Nephron progenitor cell (in vitro differentiated cells): Measurements from ENCODE around the gene GNPTG.

Source experiments
- DNase-seq: peaks from one replicate; pipeline ENCODE4 v3.0.0; 2021
- H3K27ac Mint-ChIP-seq: 2 replicates; pipeline ENCODE4 v1.8.0; 2021; ENCODE audit warnings: mild to moderate bottlenecking, moderate library complexity, mixed read lengths
- H3K27me3 Mint-ChIP-seq: 2 replicates; pipeline ENCODE4 v1.8.0; 2021; ENCODE audit warnings: mild to moderate bottlenecking, low read depth, mixed read lengths; ENCODE audit not compliant: poor library complexity
- H3K36me3 Mint-ChIP-seq: 2 replicates; pipeline ENCODE4 v1.8.0; 2021; ENCODE audit warnings: low read depth, mixed read lengths
- H3K4me1 Mint-ChIP-seq: 2 replicates; pipeline ENCODE4 v1.8.0; 2021; ENCODE audit warnings: mixed read lengths
- H3K4me3 Mint-ChIP-seq: 2 replicates; pipeline ENCODE4 v1.8.0; 2021; ENCODE audit warnings: mild to moderate bottlenecking, moderate library complexity, mixed read lengths
- H3K9me3 Mint-ChIP-seq: 2 replicates; pipeline ENCODE4 v1.8.0; 2021; ENCODE audit warnings: mild to moderate bottlenecking, moderate library complexity, mixed read lengths
- CTCF ChIP-seq: fragments of 200-600 bp; sonication (generic); IDR thresholded peaks from 2 replicates; pipeline ENCODE4 v1.5.0; 2021; ENCODE audit warnings: antibody characterized with exemption

GNPTG gene

GRCh38 chr16:1343428-1344242 is 8.1 kb upstream of the GNPTG start:
- H3K27me3 Mint-ChIP-seq: peaks cover 40% of the 10 kb centered on the region
- no peaks in the 10 kb centered on the region for H3K36me3 Mint-ChIP-seq
- H3K9me3 Mint-ChIP-seq: no peaks in the 10 kb centered on the region
- H3K27ac Mint-ChIP-seq: no peak overlapping the region
- DNase-seq: no peak
- peak overlapping the region; percentile 80 for H3K4me3 Mint-ChIP-seq
- no peak for TF ChIP-seq CTCF
- peaks cover 10% of the 10 kb centered on the region for H3K4me1 Mint-ChIP-seq

- no peak overlapping the region for H3K4me3 Mint-ChIP-seq
- no peak for DNase-seq
- peaks cover 10% of the 10 kb centered on the region for H3K4me1 Mint-ChIP-seq
- H3K9me3 Mint-ChIP-seq: no peaks in the 10 kb centered on the region
- TF ChIP-seq CTCF: no peak
- no peaks in the 10 kb centered on the region for H3K36me3 Mint-ChIP-seq
- peaks cover 40% of the 10 kb centered on the region for H3K27me3 Mint-ChIP-seq
- no peak overlapping the region for H3K27ac Mint-ChIP-seq
Observed at GRCh38 chr16:1344499-1344898, 7.2 kb upstream of the GNPTG start.

- H3K27me3 Mint-ChIP-seq: peaks cover 34% of the 10 kb centered on the region
- DNase-seq: no peak
- H3K27ac Mint-ChIP-seq: no peak overlapping the region
- peaks cover 10% of the 10 kb centered on the region for H3K4me1 Mint-ChIP-seq
- TF ChIP-seq CTCF: no peak
- no peaks in the 10 kb centered on the region for H3K36me3 Mint-ChIP-seq
- H3K4me3 Mint-ChIP-seq: no peak overlapping the region
- no peaks in the 10 kb centered on the region for H3K9me3 Mint-ChIP-seq
Observed at GRCh38 chr16:1345087-1345486, 6.6 kb upstream of the GNPTG start.

- peaks cover 29% of the 10 kb centered on the region for H3K27me3 Mint-ChIP-seq
- TF ChIP-seq CTCF: no peak
- no peak overlapping the region for H3K4me3 Mint-ChIP-seq
Observed at GRCh38 chr16:1345651-1346421, 5.9 kb upstream of the GNPTG start.

GRCh38 chr16:1346422-1347285 is 5.1 kb upstream of the GNPTG start:
- no peak for TF ChIP-seq CTCF
- no peaks in the 10 kb centered on the region for H3K9me3 Mint-ChIP-seq
- peaks cover 10% of the 10 kb centered on the region for H3K4me1 Mint-ChIP-seq
- H3K27me3 Mint-ChIP-seq: peaks cover 24% of the 10 kb centered on the region
- H3K36me3 Mint-ChIP-seq: no peaks in the 10 kb centered on the region
- no peak overlapping the region for H3K27ac Mint-ChIP-seq
- no peak for DNase-seq
- no peak overlapping the region for H3K4me3 Mint-ChIP-seq

More at GRCh38 chr16:1345651-1346421, 5.9 kb upstream of the GNPTG start:
- Mint-ChIP-seq H3K27ac (no peak overlapping the region), H3K36me3 (no peaks in the 10 kb centered on the region), H3K9me3 (no peaks in the 10 kb centered on the region), H3K4me1 (peaks cover 10% of the 10 kb centered on the region)
- no peak for DNase-seq
